Medulla oblongata (tissue), 1 donor: ENCODE results near the gene CLDN2.
A peak's percentile ranks its signal among the peaks of the same experiment; 100 is the strongest.
"Not testable (repeated sequence)": the region's sequence is repeated elsewhere in the genome, so short reads cannot be mapped to it uniquely, and the experiment has no call there.

Experiments used
- DNase-seq: peaks from one replicate; pipeline ENCODE4 v3.0.0-alpha.2; 2015; ENCODE audit errors: extremely low spot score

The CLDN2 gene, protein sequence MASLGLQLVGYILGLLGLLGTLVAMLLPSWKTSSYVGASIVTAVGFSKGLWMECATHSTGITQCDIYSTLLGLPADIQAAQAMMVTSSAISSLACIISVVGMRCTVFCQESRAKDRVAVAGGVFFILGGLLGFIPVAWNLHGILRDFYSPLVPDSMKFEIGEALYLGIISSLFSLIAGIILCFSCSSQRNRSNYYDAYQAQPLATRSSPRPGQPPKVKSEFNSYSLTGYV

DNA sequence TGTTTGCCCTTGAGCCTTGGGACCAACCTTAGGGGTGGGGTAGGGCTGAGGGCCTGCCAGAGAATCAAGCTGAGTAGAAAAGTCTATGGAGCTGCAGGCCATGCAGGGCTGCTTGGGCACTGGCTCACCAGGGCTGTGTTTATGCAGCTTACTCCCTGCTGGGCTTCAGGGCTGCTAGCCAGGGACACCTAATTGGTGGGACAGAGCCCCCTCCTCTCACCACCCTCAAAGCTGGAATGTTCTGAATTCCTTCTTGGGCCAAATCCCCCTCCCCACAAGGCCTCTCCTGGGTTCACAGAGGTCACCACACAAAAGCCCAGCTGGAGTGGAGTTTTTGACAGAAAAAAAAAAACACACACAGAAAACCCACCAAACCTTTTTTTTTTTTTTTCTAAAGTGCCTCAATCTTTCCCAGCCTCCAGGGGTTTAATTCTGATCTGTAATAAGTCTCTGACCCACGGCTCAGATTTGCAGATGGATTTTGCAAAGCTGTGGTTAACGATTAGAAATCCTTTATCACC lies at the start of gene CLDN2:
TSS of gene CLDN2 (plus strand) at position 471 of the 521 bp plus-strand sequence. CDS start 7,827 bp downstream, outside the sequence.
- no peak for DNase-seq

DNA sequence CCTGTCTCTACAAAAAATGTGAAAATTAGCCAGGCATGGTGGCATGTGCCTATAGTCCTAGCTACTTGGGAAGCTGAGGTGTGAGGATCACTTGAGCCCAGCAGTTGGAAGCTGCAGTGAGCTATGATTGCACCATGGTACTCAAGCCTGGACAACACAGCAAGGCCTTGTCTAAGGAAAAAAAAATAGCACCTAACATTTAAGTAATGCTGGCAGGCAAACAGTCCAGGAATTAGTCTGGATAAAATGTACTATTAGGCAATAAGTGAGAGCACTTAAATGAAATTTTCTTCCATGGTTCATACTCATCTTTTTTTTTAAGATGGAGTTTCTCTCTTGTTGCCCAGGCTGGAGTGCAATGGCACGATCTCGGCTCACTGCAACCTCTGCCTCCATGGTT lies 47.4 kb upstream of the CLDN2 start:
- DNase-seq, result not testable (repeated sequence)

DNA sequence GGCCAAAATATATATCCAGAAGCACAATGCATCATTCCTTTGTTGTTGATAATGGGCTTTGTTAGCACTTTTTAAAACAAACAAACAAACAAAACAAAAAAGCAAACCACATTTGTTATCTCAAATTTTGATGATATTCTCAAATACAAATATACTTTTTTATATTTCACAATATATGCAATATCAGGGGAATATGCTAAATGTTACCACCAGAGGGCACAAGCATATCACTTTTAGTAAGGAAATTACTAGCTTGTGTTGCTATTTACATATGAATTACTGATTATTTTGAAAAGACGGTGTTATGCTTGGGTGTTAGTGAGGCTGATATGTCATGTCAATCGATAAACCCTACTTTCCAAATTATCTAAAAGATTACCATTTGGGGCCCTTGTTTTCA lies 46.1 kb upstream of the CLDN2 start:
- no peak for DNase-seq

DNA sequence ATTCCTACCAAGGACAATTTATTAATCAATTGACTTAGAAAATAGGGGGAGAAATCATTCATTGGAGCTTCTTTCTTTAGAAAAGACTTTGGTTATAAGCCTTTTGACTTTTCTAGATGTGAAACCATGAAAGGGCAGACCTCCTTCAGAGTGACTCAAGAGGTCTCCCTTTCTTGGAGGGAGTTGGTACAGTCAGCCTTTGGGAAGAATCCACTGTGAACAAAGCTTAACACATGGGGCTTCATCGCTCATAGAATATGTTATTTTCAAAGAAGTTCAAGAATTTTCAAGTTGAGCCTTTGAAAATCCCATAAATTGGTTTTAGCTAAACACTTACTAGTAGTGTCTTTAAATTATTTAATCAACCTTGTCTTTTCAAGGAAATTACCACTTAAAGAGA lies 45.1 kb upstream of the CLDN2 start:
- DNase-seq, result no peak

DNA sequence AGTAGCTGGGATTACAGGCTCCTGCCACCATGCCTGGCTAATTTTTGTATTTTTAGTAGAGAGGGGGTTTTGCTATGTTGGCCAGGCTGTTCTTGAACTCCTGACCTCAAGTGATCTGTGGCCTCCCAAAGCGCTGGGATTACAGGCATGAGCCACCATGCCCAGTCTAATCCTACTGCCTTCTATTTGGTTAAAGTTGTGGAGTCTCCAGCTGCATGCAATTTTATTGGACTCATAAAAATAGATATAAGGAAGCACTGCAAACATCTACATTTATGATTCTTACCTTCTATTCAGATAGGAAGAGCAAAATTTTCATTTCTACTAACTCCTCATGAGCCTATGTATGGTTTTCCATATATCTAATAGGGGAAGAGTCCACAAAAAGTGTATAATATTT lies 30.7 kb upstream of the CLDN2 start:
- no peak for DNase-seq

DNA sequence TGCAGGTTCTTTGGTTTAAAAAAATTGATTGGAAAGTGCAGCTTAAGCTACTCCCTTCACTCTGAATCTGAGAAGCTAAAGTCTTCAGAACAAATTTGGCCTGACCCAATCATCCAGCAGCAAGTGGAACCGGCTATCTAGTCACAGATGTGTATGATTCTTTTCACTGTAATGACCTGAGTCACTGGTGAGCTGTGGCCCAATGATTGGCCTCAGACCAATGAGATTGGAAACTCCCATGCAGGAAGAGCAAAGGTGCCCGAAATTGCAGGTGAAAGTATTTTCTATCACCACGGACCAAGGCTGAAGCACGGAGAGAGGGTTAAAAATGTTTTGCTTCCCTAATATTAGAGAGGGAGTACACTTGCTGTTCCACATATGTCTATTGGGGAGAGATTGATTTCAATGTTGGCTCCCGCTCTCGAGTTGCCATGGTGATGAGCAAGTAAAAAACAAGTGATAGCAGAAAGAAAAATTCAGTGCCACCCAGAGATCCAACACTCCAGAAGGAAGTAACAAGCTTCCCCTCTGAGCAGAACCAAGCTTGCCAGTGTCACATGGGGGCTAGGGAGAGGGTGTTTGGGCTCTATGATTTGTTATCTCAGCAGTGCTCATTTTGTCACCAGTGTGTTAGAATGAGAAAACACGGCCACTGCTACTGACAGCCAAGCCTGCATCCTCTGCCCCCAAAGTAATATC lies 28.3 kb upstream of the CLDN2 start:
- no peak for DNase-seq

DNA sequence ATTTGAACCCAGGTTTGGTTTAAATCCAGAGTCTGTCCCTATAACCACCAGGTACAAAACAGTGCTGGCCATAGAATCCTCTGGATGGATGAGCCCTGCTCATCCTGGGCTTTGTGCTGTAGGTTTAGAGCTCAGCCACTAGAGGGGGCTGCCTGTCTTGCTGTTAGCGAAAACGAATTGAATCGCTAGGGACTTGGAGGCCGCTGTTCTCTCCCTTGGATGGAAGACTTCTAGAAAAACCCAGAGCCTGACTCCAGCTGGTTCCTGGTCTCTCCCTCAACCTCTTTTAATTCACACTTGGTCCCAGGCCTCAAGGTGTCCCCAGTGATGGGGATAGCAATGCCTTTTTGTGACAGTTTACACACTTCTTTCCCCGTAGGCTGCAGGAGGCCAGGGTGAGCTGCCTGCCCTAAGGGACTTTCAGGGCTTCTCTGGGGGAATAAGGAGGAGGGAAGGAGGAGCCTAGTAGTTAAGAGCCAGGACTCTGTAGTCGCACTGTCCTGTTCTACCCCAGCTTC lies 25.8 kb upstream of the CLDN2 start:
- peak; percentile 68 for DNase-seq

DNA sequence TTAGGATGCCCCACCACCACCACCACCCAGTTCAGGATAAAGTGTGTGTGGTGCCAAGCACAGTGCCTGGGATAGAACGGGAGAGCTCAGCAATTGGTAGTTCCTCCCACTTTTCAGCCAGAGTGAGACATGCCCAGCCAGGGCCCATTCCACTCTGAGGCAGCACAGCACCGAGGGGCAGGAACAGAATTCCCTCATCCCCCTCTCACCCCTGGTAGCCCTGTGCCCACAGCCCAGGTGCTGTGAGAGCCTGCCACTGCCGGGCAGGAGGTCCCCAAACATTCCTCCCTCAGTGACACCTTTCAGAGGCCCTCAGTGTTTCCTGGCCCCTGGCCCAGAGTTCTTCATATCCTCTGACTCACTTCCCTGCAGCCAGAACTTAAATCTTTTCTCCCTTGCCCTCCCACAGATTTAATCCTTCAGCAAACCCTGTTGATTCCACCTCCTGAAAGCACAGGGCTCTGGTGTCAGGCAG lies 25.2 kb upstream of the CLDN2 start:
- DNase-seq, result no peak

DNA sequence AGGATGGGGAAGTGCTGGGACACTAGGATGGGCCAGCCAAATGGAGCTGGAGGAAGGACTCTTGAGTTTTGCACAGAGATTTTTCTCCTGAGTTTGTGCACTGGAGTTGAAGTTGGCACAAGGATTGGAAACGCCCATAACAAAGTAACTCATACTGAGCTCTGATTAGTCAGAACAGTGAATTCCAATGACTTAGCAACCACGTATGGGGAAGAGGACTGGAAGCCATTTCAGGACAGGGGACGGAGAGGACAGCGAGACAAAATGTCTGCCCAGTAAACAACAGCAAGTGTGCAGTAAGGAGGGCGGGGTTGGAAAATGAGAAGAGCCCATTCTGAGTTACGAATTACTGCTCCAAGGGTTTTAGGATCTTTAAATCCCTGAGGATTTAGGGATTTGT lies 22.9 kb upstream of the CLDN2 start:
- DNase-seq, result no peak

DNA sequence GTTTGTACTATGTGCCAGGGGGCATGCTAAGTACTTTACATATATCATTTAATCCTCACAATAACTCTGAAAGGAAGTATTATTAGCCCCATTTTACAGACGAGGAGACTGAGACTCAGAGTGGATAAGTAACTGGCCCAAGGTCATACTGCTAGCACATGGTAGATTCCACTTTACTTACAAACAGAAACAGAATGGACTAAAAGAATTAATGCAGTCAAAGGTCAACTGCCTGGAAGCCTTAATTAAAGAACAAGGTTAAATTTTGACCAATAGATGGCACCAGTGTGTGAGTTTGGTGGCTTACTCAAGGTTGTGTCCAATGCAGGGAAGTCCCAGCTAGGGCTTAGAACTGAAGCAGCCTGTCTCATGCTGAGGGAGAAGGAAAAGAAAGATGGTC lies 21.7 kb upstream of the CLDN2 start:
- peak; percentile 40 for DNase-seq

DNA sequence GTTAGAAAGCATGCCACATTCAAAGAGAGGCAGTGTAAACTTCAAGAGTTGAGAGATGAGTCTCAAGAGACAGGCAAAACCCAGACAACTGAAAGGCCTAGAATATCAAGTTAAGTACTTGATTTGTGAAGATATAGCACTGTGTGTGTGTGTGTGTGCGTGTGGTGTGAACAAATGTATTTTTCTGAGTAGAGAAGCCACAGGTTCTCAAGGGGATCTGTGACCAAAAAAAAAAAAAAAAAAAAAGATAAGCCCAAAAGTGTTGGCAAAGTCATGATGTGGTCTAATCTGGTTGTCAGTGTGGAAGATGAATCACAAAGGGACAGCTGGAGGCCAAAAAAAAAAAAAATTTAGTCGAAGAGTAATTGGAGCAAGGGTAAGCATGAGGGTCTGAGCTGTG lies 20.9 kb upstream of the CLDN2 start:
- no peak for DNase-seq

DNA sequence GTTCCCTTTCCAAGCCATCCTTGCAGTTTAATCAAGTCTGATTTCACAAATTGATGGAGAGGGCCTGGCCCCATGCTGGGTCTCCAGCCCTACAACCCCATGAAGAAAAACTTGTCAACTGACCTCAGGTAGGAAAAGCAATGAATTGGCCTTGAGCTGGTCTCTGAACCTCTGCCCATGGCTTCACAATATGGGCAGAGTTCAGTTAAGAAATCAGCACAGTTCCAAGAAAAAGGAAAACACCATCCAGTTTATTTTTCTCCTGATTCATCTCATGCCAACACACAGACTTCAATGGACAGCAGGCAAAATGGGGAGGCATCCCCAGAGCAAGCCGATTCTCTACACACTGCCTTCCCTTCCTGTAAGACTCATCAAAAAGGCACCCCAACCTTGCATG lies 20.4 kb upstream of the CLDN2 start:
- DNase-seq, result no peak

DNA sequence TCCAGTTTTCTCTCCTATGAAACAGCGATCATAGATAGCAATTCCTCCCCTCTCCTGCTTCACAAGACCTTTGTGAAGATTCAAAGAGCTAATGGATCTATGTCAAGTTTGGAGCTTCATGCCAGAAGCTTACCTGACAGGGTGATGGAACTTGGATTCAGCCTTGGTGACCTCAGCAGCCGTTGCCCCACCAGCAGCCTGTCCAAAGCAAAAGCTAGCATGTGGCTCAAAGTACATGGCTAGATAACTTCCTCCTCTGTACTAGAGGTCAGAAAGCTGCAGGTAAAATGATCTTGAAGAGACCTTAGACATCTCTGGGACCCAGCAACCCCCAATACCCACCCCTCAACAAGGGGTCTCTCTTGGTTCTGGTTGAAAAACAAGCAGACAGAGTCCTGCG lies 18.9 kb upstream of the CLDN2 start:
- no peak for DNase-seq

DNA sequence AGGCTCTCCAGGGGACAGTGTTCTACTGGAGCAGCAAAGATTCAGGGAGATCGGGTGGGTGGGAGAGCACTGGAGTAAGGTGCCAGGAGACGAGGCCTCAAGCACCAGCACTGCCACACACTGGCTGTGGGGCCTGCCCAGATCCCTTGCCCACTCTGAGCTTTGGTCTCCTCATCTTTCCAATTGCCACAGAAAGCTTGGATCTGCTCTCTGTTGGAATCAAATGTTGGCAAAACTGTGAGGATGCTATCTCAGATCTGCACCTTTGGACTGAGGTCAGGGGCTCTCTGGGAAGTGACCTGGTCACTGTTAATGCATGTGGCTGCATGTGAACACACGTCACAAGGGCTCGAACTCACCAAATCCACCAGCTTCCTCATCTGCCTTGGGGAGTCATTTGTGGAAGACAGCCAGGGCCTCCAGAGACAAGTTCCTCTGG lies 18.4 kb upstream of the CLDN2 start:
- no peak for DNase-seq

DNA sequence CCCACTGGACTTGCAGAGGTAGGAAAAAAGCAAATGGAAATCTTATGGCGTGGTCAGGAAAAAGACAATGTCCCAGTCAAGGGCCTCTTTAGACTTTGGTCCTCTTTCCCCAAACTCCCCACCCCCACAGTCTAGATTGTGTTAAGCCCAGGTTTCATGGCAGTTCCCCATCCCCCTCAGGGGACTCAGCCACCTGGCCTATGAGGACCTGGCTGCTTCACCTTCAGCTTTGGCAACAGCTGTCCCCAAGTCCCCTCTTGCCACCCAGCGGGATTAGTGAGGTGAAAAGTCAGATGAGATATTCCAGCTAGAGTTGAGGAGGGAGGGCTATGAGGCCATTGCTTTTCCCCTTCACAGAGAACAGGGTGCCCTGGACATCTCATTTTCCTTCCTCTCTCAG lies 17.5 kb upstream of the CLDN2 start:
- DNase-seq, result no peak

DNA sequence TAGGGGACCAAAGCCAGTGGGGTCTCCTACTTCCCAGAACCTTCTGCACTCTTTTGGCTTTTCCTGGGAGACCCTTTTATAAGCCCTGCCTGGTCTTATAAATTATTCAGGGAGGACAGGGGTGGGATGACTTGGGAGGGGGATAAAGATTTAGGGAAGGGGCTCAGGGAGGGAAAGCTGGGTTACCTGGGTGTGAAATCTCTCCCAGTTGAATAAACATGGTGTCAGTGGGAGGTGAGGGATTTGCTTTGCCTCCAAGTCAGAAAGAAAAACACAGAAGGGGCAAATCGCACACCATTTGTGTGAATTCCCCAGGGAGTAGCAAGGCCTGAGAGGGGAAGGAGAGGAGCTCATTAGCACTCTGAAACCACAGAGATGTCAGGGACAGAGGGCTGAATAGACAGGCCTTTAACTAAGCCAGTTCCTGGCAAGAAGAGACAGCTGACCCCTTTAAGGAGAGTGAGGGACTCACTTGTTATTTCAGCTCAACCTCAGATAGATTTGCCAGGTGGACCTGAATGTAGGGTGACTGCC lies 16.8 kb upstream of the CLDN2 start, which contains the start of gene RIPPLY1:
TSS of gene RIPPLY1 (minus strand) at position 51 of the 534 bp plus-strand sequence. CDS start 54 bp downstream, outside the sequence.
- DNase-seq, result no peak

DNA sequence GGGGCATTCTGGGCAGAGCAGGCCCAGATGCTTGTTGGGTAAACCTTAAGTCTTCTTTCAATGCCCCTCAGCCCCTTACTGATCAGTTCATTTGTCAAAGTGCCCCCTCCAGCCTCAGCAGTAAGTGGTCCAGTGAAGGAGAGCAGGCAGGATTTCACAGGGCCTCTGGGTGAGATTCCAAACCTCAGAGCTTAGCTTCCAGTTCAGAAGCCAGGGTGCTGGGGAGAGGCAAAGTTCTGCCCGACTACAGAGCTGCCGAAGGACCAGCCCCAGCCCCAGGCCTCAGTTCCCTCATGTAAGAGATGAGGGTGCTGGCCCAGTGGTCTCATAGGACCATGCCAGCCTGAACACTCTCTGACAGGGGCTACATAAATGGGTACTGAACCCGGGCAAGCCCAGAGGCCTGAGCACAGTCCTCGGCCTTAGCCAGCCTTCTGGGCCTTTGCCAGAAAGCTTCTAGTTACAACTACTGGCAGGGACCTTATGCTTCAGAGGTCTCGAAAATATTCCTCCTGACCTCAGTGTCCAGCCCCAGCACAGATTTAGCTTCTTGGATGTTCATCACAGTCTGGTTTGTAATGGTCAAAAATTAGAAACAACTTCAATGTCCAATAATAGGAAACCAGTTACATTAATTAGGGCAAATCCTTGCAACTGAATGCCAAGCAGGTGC lies 16.2 kb upstream of the CLDN2 start:
- DNase-seq, result no peak

DNA sequence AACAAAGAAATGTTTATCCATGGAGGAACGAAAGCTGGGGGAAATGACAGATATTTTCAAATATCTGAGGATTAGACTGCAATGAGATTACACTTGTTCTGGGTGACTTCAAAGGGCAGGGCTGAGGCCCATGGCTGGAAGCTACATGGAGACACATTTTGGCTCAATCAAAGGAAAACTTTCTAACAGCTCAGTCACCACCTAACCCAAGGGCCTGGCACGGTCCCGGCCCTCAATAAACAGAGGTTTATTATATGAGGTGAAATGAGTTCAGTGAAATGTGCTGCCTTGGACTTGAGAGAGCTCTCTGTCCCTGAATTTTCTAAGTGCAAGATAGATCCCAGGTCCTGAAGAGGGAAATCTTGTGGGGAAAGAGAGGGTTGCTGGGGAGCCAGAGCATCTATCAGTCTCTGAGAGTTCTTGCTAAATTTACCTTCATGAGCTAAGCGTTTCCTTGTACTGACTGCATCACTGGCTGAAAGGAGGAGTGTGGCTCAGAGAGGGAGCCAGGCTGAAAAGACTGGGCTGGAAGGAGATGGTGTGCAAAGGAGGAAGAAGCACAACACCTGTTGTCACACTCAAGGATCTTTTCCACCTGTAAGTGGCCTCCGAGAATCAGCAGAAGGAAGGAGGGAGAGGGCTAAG lies 15.0 kb upstream of the CLDN2 start:
- DNase-seq, result no peak

DNA sequence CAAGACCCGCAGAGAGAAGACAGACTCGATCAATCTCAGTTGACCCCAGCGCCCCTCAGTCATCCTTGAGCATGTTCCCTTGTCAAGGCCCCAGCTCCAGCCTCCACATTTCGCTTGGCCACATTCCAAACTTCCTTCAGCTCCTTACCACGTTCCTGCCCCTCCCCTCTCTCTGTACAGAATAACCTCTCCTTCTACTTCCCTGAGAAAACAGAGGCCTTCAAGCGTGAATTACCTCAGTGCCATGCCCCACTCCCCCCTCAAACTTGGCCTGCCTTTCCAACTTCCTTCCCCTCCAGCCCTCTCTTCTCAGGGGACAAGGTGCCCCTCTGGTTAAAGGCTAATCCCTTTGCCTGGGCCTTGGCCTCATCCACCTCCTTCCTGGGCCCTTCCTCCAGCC lies 13.8 kb upstream of the CLDN2 start:
- DNase-seq, result no peak

DNA sequence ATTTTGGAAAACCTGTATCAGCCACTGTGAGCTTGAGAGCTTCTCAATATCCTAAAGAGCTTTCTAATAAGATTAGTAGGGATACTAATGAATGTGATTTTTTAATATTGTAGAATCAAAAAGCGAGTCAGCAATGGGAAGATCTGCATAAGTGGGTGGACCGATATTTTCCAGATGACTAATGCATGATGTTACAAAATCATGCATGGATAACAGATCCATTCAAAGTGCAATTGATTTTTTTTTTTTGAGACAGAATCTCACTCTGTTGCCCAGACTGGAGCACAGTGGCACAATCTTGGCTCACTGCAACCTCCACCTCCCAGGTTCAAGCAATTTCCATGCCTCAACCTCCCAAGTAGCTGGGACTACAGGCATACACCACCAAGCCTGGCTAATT lies 7.3 kb upstream of the CLDN2 start:
- no peak for DNase-seq

DNA sequence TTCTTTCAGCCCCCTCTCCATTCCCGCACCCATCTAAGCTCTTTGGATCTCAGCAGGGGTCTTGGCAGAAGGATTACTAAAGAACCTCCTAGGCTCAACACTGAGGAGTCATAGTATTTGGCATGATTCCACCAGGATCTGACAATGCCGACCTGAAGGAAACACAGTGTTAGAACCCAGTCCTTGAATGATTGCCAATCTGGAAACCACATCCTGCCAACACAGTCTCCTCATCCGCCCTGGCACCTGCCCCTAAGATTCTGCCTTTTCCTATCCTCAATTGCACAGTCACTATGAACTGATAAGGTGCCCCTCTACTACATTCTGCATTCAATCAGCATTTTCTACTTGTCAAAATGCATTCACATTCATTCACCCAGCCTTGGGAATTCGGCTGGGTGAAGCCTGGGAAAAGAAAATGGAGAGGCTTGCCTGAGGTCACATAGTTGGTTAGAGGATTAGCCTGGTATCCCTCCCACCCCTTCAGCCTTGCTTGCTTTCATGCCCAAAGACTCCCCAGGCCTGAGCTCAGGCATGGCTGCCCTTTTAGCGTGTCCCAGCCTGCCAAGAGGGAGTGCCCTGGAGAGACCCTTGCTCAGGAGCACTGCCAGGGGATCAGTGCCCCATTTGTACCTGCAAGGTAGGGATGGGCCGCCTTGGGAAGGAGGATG lies 2.2 kb upstream of the CLDN2 start:
- DNase-seq, result no peak
